ENCODE data around the gene SNU13.

- TF ChIP-seq CTCF (IDR thresholded peaks at IDR 0.05) (no peak), EP300 (IDR thresholded peaks at IDR 0.05) (no peak), POLR2A (IDR thresholded peaks at IDR 0.05) (no peak)
Measured at GRCh38 chr22:41687901-41688364, 734 bp downstream of the SNU13 start.
